MM.1S (cell line): ENCODE results near the gene CDCA4.

Source experiments
- DNase-seq: peaks from one replicate; pipeline ENCODE4 v3.0.0-alpha.2; 2015
- H2AFZ ChIP-seq: fragments of 300-600 bp; sonication (generic); 2 replicates; pipeline ENCODE4 v1.6.0; 2016; ENCODE audit warnings: antibody characterized with exemption, low read length
- H3F3A ChIP-seq: fragments of 300-600 bp; sonication (generic); 2 replicates; pipeline ENCODE4 v1.6.1; 2016; ENCODE audit warnings: mild to moderate bottlenecking, antibody characterized with exemption, low read length, moderate library complexity, mixed read lengths; ENCODE audit not compliant: insufficient read depth
- H3K27ac ChIP-seq: fragments of 300-600 bp; sonication (generic); 2 replicates; pipeline ENCODE4 v1.5.1; 2016; ENCODE audit warnings: mild to moderate bottlenecking, low read length
- H3K27me3 ChIP-seq: fragments of 300-600 bp; sonication (generic); replicated peaks from 2 replicates; pipeline ENCODE4 v1.6.0; 2016; ENCODE audit warnings: low read length; ENCODE audit not compliant: insufficient read depth
- H3K36me3 ChIP-seq: fragments of 300-600 bp; sonication (generic); replicated peaks from 2 replicates; pipeline ENCODE4 v1.6.1; 2016; ENCODE audit warnings: mild to moderate bottlenecking, low read length, mixed read lengths; ENCODE audit not compliant: insufficient read depth
- H3K4me1 ChIP-seq: fragments of 300-600 bp; sonication (generic); 2 replicates; pipeline ENCODE4 v1.6.1; 2016; ENCODE audit warnings: low read length, mixed read lengths
- H3K4me2 ChIP-seq: fragments of 300-600 bp; sonication (generic); 2 replicates; pipeline ENCODE4 v1.6.0; 2016; ENCODE audit warnings: low read depth, low read length
- H3K4me3 ChIP-seq: fragments of 300-600 bp; sonication (generic); 2 replicates; pipeline ENCODE4 v1.5.1; 2016; ENCODE audit warnings: low read length, mixed read lengths
- H3K79me2 ChIP-seq: fragments of 300-600 bp; sonication (generic); 2 replicates; pipeline ENCODE4 v1.6.1; 2016; ENCODE audit warnings: mixed run types, low read length, mixed read lengths
- H3K9ac ChIP-seq: fragments of 300-600 bp; sonication (generic); 2 replicates; pipeline ENCODE4 v1.6.1; 2016; ENCODE audit warnings: low read length, mixed read lengths
- H3K9me2 ChIP-seq: fragments of 300-600 bp; sonication (generic); replicated peaks from 2 replicates; pipeline ENCODE4 v1.6.1; 2016; ENCODE audit warnings: mild to moderate bottlenecking, low read length, mixed read lengths; ENCODE audit not compliant: insufficient read depth
- H3K9me3 ChIP-seq: fragments of 300-600 bp; sonication (generic); replicated peaks from 2 replicates; pipeline ENCODE4 v1.6.1; 2016; ENCODE audit warnings: mild to moderate bottlenecking, low read length, mixed read lengths; ENCODE audit not compliant: insufficient read depth
- H4K20me1 ChIP-seq: fragments of 300-600 bp; sonication (generic); 2 replicates; pipeline ENCODE4 v1.6.1; 2016; ENCODE audit warnings: mild to moderate bottlenecking, low read length, moderate library complexity, mixed read lengths; ENCODE audit not compliant: insufficient read depth
- EZH2 ChIP-seq: fragments of 300-600 bp; sonication (generic); optimal IDR thresholded peaks from 2 replicates; pipeline ENCODE3; 2017; ENCODE audit warnings: low read depth, mild to moderate bottlenecking, antibody characterized with exemption, low read length, mixed read lengths
- EZH2phosphoT487 ChIP-seq: fragments of 300-600 bp; sonication (generic); IDR thresholded peaks from 2 replicates; pipeline ENCODE4 v1.6.1; 2018; ENCODE audit warnings: antibody characterized with exemption, low read length
- TF ChIP-seq, protein P1 (sequence below): fragments of 300-600 bp; sonication (generic); IDR thresholded peaks from 2 replicates; pipeline ENCODE4 v1.5.1; 2016; ENCODE audit warnings: antibody characterized with exemption, low read length, mixed read lengths

CDCA4 gene

DNA sequence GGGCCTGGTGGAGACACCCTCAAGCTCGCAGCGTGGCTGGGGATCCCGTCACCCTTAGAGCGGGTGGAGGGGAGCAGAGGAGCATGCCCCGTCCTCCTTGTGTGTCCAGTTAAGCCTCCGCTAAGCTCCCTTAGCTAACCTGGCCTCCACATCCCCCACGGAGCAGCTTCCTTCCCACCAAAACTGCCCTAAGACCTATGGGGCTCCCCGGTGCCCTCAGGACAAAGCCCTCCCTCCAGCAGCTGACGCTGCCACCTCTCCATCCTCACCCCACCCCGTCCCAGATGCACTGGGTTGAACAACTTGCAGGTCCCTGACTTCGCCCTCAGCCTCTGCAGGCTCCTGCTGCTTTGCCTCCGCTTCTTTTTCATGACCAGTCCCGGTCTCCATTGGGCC is 46.7 kb downstream of the CDCA4 start:
- Histone ChIP-seq H4K20me1 (no peaks in the 10 kb centered on the region), H3K4me3 (no peak overlapping the region), H3K4me1 (no peaks in the 10 kb centered on the region), H3K9me2 (no peaks in the 10 kb centered on the region), H3K9ac (no peak overlapping the region), H3K9me3 (no peaks in the 10 kb centered on the region), H3K36me3 (no peaks in the 10 kb centered on the region), H3K27me3 (peaks cover 16% of the 10 kb centered on the region; the same call in 1 of the 2 replicates), H3K27ac (no peak overlapping the region), H3F3A (no peaks in the 10 kb centered on the region), H3K79me2 (no peaks in the 10 kb centered on the region), H2AFZ (no peak overlapping the region), H3K4me2 (no peak overlapping the region)
- DNase-seq = no peak
- TF ChIP-seq EZH2phosphoT487 (no peak), EZH2 (no peak)
- TF ChIP-seq, protein P1, sequence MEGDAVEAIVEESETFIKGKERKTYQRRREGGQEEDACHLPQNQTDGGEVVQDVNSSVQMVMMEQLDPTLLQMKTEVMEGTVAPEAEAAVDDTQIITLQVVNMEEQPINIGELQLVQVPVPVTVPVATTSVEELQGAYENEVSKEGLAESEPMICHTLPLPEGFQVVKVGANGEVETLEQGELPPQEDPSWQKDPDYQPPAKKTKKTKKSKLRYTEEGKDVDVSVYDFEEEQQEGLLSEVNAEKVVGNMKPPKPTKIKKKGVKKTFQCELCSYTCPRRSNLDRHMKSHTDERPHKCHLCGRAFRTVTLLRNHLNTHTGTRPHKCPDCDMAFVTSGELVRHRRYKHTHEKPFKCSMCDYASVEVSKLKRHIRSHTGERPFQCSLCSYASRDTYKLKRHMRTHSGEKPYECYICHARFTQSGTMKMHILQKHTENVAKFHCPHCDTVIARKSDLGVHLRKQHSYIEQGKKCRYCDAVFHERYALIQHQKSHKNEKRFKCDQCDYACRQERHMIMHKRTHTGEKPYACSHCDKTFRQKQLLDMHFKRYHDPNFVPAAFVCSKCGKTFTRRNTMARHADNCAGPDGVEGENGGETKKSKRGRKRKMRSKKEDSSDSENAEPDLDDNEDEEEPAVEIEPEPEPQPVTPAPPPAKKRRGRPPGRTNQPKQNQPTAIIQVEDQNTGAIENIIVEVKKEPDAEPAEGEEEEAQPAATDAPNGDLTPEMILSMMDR = no peak

DNA sequence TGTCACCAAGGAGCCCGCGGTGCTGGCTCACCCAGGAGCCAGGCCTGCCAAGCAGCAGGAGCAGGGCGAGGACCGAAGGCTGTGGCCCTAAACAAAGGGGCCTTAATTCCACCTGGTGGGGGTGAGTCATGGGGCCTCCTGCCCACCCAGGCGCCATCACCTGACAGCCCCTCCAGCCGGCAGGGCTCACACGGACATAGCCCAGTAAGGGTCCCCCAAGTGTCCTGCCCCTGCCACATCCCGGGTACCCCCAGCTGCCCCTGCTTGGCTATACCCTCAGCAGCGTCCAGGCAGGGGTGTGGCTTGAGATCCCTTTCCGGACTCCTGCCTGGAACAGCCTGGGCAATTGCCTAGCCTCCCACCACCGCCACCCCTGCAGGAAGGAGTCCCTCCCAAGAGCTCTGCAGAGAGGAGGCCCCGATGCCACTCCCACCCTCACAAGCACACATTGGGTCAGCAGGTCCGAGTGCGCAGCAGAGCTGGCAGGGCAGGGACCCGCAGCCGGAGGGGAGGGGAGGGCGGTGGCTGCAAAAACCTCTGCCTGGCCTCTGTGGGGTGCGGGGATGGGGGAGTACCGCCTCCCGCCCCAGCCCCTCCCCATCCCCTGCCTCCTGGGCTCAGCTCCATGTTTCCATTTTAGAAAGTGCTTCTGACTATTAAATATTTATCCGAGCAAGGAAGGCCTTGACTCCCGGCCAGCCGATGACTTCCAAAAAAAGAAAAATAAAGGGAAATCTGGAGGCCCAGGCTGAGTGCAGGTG is 47.3 kb downstream of the CDCA4 start:
- Histone ChIP-seq H4K20me1 (no peaks in the 10 kb centered on the region), H3K79me2 (no peaks in the 10 kb centered on the region), H2AFZ (no peak overlapping the region), H3K4me3 (no peak overlapping the region), H3K4me1 (no peaks in the 10 kb centered on the region), H3K9ac (no peak overlapping the region), H3K9me2 (no peaks in the 10 kb centered on the region), H3K36me3 (no peaks in the 10 kb centered on the region), H3K9me3 (no peaks in the 10 kb centered on the region), H3F3A (no peaks in the 10 kb centered on the region), H3K4me2 (no peak overlapping the region), H3K27ac (no peak overlapping the region), H3K27me3 (peaks cover 20% of the 10 kb centered on the region)
- TF ChIP-seq EZH2phosphoT487 = no peak
- TF ChIP-seq EZH2 = no peak
- TF ChIP-seq, protein P1 = no peak
- DNase-seq = no peak

DNA sequence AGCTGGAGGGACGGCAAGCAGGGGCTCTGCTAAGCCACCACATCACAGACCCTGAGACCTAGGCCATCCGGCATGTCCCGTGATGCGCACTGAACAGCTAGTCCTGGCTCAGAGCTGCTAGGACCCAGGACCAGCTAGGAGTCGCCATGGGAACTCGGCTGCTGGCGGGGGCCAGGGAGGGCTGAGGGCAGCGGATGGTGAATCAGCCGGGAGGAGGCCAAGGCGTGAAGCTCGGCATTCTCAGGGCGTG is 47.8 kb downstream of the CDCA4 start:
- Histone ChIP-seq H3K9me2 (no peaks in the 10 kb centered on the region), H3K27me3 (peaks cover 25% of the 10 kb centered on the region), H3F3A (no peaks in the 10 kb centered on the region), H2AFZ (no peak overlapping the region), H3K9me3 (no peaks in the 10 kb centered on the region), H4K20me1 (no peaks in the 10 kb centered on the region), H3K4me2 (no peak overlapping the region), H3K27ac (no peak overlapping the region), H3K36me3 (no peaks in the 10 kb centered on the region), H3K4me1 (no peaks in the 10 kb centered on the region), H3K9ac (no peak overlapping the region), H3K79me2 (no peaks in the 10 kb centered on the region), H3K4me3 (no peak overlapping the region)
- no peak for DNase-seq
- TF ChIP-seq EZH2 (no peak), EZH2phosphoT487 (no peak)
- TF ChIP-seq, protein P1 = no peak
